Activated effector memory CD4-positive, alpha-beta T cell treated with Interleukin-2 at 50 U/mL for 16 hours (primary cell): ENCODE results near the gene FBXW8.

Source experiments
- DNase-seq: peaks from one replicate; pipeline ENCODE4 v3.0.0-alpha.2; 2020

Gene FBXW8

DNA sequence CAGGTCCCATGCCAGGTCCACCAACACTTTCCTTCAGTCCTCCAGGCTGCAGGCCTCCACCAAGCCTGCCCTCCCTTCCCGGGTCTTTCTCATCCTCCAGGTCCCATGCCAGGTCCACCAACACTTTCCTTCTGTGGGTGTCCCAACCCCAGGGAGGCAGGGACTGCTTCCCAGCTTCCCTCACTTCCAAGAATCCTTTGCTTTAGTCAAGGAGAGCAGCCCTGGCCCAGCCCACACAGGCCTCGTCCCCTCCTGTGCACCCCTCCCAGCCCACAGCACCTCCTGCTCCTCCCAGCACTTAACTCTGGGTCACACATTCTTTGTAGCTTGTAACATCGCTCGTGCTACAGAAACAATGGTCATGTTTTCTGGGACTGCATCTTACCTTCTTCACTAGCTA lies 115.6 kb downstream of the FBXW8 start:
- no peak for DNase-seq

DNA sequence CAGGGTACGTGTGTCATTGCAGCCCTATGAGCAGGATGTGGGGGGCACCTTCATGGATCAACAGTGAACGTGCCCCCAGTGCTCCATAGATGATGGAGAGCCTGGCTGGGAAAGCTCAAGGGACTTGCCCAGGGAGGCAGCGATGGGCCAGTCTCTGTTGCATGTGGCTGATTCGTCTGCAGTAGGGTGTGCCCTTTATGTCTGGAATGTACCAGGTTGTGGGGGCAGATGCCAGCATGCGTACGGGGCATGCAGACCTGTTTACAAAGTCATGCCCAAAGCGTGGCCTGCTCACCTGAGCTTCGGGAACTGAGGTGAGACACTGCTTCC lies 116.1 kb downstream of the FBXW8 start:
- DNase-seq = no peak

DNA sequence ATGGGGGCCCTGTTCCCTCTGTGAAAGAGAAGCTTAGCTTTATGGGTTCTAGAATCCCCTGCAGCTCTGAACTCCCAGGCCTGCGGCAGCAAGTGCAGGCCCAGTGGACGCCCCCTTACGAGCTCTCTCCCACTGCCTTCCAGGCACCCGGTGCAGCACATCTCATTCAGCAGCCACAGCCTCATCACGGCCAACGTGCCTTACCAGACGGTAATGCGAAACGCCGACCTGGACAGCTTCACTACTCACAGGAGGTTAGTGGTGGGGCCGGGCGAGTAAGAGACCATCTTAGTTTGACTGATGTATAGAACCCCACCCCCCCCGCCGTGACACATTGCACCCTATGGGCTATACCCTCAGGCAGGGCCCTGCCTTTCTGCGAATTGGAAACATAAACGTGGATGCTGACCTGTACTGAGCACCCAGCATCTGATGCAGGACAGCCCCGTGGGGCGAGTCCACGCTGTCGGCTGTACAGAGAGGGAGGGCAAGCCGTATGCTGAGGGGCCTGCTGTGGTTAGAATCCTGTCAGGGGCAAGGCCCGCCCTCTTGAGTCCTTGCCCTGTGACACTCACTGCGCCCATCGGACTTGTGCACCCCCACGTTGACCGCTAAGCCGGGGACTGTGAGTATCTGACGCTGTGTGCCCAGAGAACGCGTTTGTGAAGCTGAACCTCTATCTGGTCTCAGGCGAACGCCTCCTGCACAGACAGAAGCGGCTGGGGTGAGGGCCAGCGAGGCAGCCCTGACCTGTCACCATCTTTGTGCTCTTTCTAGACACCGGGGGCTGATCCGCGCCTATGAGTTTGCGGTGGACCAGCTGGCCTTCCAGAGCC lies 116.7 kb downstream of the FBXW8 start:
- DNase-seq = no peak

DNA sequence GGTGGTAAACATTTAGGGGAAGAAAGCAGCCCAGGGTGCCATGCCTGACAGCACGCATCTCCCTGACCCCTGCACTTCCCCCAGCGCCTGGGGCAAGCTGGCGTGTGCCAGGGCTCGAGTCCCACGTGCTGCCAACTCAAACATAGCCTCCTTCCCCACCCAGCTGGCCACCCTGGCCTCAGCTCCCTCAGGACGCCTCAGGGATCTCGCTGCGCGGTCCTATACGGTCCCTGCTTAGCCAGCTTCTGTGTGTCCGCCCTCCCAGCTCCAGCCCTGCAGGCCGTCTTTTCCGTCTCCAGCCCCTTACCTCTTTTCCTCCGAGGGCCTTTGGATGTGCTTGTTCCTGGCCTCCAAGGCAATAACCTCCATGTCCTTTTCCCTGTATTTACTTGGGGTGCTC lies 117.5 kb downstream of the FBXW8 start:
- DNase-seq = no peak

DNA sequence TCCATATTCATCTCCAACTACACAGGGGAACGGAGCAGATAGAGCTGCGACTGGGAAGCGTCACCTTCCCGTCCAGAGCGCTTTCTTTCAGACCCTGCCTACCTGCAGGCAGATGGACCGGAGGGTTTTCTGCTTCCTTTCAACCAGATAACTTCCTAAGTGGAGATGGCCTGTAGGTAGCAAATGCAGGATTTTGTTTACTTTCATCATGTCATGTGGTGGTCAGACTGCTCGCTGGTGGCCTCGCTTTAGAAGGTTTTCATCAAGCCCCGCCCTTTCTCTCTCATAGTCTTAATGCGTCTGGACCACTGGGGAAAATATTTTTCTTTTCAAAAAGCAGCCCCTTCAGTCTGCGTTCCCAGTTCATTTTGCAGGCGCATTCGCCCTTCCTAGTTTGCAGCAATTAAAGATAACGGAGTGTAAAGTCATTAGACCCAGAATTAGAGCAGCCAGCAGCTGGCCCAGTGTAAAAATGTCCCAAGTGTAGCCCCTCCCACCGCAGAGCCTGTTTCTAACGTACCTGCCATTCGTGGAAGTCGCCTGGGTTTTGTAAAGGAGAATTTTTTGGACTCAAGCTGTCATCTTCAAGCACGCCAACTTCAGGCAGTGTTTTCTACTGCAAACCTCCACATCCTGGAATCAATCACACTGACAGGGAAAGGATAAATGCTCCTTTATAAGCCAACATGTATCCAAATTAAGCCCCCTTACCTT lies 119.6 kb downstream of the FBXW8 start:
- no peak for DNase-seq

DNA sequence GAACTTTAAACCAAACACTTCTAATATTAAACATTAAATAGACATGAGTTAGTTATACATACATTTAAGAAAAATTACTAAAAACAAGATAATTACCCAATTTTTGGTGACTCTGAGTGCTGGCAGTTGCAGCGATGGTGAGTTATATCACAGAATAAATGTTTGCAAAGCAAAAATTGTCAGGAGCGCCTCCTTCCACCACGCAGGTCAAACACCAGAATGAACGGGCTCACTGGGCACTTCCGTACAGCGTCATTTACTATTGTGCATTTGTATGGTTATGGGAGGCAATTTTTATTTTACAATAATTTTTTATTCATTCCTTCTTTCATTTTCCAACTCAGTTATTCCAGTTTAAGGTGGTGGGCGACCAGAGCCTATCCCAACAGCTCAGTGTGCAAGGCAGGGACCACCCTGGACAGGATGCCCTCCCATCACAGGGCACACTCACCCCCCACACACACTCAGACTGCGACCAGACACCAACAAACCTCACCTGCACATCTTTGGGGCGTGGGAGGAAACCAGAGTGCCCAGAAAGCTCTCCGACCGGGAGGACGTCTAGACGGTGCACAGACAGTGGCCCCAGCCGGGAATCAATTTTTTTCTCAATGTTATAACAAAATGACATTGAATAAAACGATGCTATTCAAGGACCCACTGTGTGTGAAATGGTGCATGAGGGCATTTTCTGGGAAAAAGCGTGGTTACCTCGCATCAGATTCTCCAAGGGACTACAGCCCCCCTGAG lies 121.3 kb downstream of the FBXW8 start:
- no peak for DNase-seq

DNA sequence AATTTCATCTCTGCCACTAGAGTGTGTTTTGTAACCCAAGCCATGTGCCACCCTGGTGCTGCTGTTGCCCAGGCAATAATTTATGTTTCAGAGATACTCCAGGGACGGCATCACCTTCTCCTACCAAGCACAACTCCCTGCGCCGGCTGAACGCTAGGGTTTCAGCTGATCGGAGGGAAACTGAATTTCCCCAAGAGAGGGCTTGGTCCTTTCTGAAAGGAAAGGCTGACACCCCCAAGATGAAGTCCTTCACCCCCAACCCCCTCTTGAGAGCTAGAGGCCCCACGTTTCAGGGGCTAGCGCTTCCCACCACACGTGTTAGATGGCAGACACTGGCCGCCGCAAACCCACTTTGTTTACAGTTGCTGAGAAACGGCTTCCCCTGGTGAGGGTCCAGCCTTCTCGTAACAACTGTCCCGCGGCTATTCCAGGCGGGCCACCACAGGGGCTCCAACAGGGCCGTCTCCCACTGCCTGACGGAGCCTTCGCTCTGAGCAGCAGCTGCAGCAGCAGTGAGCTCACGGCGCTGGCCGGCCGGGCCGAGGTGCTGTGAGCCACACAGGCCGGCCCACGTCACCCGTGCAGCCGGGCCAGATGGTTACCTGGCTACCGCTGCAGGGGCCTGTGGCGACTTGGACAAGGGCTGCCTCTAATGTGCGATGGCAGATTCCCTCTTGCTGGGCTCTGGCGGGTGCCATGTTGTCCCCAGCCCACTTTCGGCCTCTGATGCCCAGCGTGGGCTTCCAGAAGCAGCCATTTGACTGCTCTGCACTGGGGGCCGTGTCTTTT lies 122.0 kb downstream of the FBXW8 start:
- DNase-seq = no peak

DNA sequence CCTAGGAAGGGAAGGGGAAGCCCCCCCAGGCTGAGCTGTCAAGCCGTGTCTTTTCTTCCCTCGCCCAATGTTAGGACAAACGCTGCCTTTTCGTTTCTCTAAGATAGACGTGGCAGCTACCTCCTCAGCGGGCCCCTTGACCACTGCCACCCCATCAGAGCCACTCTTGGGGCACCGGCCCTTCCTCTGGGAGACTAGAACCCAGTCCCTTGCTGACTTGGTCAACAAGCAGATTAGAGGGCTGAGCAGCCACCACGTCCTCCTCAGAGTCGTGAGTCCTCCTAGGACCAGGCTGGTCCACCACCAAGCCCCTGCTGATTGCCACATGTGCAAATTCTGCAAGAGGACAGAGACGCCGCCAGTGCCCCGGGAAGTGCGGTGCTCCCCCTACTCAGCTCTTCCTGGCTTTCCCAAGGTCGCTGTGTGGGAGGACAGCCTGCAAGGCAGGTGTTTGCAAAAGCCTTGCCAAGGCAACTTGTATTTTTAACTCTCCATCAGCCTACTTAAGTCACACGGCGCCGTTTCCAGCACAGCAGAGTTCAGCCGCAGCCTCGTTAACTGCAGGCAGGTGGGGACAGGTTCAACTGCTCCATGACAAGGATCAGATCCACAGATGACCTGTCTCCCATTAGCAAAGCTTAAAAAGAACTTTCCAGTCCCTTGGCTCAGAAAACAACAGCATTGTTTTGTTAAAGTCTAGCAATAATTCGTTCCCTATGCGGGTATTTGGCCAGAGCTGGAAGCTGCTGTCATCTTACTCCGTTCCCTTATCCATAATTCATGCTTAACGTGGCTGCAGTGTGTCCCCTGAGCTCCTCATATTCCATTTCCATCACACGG lies 122.9 kb downstream of the FBXW8 start:
- DNase-seq = no peak

DNA sequence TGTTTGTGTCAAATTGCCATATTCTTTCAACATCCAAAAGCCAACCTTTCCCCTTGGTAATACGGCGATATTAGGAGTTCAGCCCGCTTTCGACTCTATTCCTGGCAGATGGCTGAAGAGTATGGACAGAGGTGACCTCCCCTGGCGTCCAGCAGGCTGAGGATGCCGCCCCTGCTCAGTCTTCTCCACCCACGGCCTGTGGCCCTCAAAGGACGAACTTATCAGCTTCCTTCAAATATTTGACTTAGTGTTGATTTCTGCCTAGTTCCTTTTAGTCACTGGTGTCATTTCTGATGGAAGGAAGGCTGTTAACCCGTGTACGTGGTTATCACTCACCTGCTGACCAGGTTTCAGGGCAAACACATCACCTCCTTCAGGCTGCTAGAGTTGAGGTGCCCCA lies 123.5 kb downstream of the FBXW8 start:
- DNase-seq = no peak

DNA sequence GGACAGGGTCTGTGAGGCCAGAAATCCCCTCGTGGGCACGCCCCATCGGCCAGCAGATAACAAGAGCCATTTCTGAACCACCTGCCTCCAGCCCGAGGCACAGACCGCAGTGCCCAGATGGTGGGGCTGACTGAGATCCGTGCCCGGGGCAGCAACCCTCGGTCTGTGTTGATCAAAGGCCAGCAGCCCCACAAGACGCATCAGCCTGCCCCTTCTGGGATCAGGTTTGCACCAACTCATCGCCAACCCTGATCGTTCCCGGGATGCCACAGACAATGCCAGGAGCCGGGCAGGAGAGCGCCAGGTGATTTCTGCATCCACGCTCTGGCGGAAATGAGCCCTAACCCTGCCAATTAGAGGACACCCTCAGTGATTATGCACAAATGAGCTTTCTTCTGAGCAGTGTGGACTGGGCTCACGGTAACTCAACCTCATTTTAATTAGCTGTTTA lies 124.0 kb downstream of the FBXW8 start:
- DNase-seq = no peak

DNA sequence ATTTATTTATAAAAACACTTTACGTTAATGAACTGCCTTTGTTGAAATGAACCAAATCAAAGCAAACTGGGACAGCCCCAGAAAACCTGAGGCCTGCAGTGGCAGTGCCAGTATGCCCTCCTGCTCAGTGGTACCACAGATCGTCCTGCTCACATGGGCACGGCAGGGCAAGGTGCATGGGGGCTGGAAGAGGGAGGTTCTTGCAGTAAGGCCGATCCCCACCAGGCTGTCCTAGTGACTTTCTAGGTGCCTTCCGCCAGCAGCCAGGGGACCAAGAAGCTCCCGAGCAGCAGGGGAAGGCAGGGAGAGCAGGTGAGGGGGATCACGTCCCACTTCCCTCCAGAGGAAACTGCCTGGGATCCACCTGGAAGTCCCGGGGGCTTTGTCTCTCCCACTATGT lies 124.5 kb downstream of the FBXW8 start:
- no peak for DNase-seq

DNA sequence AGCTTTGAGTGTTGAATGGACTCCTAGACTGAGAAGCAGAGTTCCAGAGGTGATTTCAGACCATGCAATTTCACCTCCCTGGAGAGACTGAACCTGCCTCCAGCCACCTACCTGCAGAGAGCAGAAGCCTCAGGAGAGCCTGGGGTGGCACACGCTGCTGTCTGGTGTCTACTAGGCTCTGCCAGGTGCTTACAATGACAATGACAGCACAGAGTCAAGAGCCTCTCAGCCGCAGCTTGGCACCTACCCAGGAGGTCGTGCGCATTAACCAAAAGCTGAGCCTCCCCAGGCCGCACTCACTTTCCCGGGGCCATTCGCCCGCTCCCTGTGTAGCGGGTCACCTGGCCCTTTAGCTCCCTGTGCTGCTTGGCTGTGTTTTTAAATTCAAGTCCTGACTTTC lies 125.3 kb downstream of the FBXW8 start:
- DNase-seq = no peak

DNA sequence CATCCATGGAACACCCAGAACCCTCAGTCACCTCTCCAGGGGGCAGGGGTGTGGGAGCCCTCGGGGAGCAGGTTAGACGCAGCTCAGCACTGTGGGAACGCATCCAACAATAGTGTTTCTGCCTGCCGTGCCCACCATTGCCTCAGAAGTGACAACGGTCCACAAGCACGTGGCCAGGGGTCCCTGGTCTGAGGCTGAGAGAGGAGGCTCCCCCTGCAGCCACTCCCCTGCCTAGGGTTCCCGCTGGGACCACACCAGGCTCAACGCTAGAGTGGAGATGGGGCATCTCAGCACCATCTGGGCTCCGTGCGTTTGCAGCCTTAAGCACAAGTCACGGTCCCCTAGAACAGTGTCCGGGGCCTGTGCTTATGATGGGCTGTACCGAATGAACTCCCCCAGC lies 125.8 kb downstream of the FBXW8 start:
- no peak for DNase-seq

DNA sequence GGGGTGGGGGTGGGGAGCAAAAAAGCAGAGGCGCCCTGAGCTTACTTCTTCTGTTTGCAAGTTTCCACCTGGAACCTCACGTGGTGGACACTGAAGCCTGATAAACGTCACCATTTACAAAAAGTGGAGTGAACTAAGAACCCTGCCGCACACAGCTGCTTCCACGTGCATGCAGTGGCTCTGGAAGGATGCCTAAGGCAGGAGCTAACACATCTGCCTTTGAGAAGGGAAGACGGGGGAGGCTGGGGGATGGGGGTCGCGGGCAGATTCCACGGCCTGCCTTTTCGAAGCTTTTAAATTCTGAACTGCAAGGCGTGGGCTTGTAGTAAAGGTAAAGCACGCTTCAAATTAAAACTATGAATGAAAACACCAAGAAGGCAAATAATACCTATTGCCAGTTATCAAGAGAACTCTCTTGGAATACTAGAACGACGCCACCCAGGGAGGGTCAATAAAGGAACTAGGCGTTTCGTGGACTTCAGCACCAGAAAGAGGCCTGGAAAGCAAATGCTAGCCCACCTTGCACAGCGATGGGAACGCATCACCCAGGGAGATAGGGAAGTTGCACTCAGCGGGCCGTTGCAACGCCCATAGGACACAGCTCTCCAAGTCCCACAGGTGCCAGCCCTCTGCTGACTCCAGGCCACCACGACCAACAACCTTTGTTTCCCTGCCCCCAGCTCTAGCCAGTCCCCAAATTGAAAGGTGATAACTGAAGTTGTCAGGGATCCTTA lies 126.7 kb downstream of the FBXW8 start:
- DNase-seq = no peak

DNA sequence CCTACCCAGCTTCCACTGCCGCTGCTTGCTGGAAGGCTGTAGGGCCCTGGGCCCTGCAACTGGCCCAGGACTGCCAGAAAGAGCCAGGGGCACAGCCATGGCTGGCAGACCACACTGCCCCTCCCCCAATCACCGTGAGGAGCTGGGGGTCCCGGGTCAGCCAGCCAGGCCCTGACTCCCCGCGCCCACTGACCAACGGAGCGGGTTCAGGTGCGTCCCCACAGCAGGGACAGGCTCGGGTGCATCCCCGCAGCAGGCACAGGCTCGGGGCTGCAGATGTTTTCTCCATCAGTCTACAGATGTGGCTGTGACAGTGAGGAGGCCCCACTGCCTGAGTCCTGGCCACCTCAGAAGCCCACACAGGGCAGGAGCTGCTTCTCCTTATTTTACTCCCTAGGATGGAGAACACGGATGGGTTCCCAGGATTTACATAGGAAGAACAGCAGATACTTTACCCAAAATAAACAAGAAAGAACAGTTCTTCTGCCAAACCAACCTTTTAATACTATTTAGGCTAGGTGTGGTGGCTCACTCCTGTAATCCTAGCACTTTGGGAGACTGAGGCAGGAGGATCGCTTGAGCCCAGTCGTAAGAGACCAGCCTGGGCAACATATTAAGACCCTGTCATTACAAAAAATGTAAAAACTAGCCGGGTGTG lies 127.4 kb downstream of the FBXW8 start:
- no peak for DNase-seq

DNA sequence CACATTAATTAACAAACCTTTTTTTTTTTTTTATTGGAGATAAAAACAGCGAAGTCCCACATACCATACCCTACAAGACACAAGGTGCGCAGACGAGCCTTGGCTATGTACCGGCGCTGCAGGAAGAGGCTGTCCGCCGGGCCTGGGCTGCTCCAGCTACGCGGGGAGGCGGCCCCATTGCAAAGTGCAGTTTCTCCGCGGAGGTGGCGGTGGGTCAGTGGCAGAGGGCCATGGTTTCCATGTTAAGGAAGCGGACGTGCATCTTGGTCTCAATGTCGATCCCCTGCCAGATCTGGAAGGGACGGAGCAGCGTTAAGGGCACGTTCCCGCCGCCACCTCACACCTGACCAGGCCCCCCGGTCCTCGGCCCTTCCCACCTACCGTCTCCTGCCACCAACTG lies 128.2 kb downstream of the FBXW8 start:
- DNase-seq = no peak

DNA sequence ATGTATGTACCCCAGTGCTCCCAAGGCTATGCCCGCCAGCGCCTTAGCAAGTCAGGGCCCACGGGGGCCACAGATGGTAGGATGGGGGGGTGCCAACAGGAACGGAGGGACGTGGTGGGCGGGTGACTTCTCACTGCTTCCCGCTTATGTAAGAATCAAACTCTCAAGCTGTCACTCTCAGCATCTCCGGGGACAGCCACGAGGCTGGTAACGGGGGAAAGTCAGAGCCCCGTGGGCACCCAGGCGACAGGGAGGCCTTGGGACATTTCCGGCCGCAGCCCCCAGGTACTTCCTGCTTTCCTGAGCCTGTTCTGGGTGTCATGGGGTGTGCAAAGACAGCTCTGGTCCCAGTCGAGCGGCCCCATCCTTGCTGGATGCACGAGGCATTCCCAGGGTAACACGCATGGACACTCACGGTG lies 129.2 kb downstream of the FBXW8 start:
- DNase-seq = no peak

DNA sequence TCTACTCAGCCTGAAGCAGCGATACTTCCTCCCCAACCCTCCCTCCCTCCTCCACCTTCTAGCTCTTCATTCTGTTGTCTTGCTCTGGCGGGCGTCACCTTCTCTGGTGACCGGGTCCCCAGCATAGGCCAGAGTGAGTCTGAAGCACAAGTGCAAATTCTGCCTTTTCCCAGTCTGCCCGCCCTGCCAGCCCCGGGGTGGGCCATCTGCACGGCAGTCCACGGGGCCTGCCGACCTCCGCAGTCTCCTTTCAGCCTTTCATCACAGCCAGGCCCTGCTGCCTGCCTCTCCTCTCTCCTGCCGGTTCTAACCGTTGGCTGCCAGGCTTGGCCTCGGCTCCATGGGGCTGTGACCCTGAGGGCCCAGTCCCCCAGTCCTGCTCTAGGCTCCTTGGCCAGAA lies 129.7 kb downstream of the FBXW8 start:
- no peak for DNase-seq

DNA sequence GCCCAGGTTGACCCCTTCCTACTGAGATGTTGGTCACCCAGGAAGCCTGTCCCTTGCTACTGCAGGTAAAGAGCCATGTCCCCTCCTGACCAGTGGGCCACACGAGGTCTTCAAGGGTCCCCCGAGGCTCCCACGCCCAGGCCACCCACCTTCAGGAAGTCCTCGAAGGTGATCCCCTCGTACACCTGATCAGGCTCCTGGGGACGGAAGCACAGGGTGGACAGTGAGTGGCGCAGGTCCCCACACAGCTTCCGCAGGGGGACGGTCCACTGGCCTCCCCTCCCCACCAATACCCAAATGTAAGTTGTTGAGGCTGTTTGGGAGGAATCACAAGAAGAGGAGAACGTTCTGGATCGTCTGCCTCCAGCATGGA lies 131.0 kb downstream of the FBXW8 start:
- no peak for DNase-seq

DNA sequence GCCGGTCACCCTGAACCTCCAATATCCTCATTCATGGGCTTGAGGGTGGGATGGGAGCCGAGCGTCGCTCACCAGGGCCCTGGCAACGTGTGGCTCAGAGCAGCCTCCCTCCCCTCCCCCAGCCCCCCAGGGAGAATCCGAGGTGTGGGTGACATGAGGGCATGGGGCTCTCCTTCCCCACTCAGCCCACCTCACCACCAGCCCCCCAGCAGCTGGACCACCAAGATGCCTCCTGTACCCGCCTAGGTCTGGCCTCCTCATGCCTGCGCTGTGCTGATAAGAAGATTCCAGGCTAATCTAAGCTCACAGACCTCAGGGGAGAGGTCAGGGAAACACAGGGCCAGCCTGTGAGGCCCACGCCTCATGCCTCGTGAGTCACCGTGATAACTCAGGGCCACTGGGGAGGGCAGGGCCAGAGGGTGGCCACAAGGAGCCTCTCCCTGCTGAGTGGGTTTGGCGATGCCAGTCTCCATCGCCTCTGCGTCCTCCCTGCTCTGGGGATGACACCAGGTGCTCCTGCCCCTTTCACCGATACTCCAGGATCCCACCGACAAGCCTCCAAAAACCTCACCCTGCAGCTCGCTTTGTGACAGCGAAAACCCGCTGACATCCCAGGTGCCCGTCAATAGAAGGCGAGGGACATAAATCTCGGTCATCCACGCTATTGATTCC lies 131.6 kb downstream of the FBXW8 start:
- no peak for DNase-seq
